SJCRH30 (cell line): ENCODE data around the gene SBNO2. TPM values are rescaled to one million over a fixed set of nuclear protein-coding genes. Genes with fewer than 3 reads are reported as not detected.

Experiments used
- DNase-seq, 2 experiments: peaks; one replicate each; pipeline ENCODE4 v3.0.0-alpha.2; 2015 to 2020
- H3K27ac ChIP-seq: fragments of 250-450 bp; sonication (Bioruptor Pico); 2 replicates; pipeline ENCODE4 v1.5.1; 2020; ENCODE audit warnings: mild to moderate bottlenecking, moderate library complexity
- H3K27me3 ChIP-seq: fragments of 250-450 bp; sonication (Bioruptor Pico); 2 replicates; pipeline ENCODE4 v1.5.1; 2020; ENCODE audit warnings: mild to moderate bottlenecking, moderate library complexity
- H3K36me3 ChIP-seq: fragments of 250-450 bp; sonication (Bioruptor Pico); 2 replicates; pipeline ENCODE4 v1.5.1; 2020; ENCODE audit warnings: mild to moderate bottlenecking, moderate library complexity
- H3K4me1 ChIP-seq: fragments of 250-450 bp; sonication (Bioruptor Pico); 2 replicates; pipeline ENCODE4 v1.5.1; 2020; ENCODE audit warnings: mild to moderate bottlenecking, moderate library complexity
- H3K4me3 ChIP-seq: fragments of 250-450 bp; sonication (Bioruptor Pico); 2 replicates; pipeline ENCODE4 v1.5.1; 2020; ENCODE audit warnings: mild to moderate bottlenecking, moderate library complexity
- H3K9me3 ChIP-seq: fragments of 250-450 bp; sonication (Bioruptor Pico); replicated peaks from 2 replicates; pipeline ENCODE4 v1.5.1; 2020; ENCODE audit warnings: mild to moderate bottlenecking, moderate library complexity
- total RNA-seq: library from RNA; depleted of rRNA; stranded (reverse); fragments of >200 nt; shearing (Covaris generic); gene quantifications from 2 replicates; pipeline ENCODE4 v1.2.3, GENCODE V29; 2014

The SBNO2 gene
- total RNA-seq, 1 experiment from 2014 or later: 17.1 TPM

- H3K4me3 ChIP-seq: no peak overlapping the region
- H3K36me3 ChIP-seq: peaks cover 26% of the 10 kb centered on the region
- no peaks in the 10 kb centered on the region for H3K4me1 ChIP-seq
- H3K27me3 ChIP-seq: no peaks in the 10 kb centered on the region
- no peak overlapping the region for H3K27ac ChIP-seq
- no peak for DNase-seq
- no peaks in the 10 kb centered on the region for H3K9me3 ChIP-seq
These were observed 27.7 kb downstream of the SBNO2 start for GRCh38 chr19:1146412-1146699.

- Histone ChIP-seq H3K9me3 (no peaks in the 10 kb centered on the region), H3K36me3 (peaks cover 24% of the 10 kb centered on the region), H3K4me3 (no peak overlapping the region), H3K4me1 (no peaks in the 10 kb centered on the region), H3K27me3 (no peaks in the 10 kb centered on the region), H3K27ac (no peak overlapping the region)
- no peak for DNase-seq
These were observed 28.2 kb downstream of the SBNO2 start for GRCh38 chr19:1145635-1146411.

GRCh38 chr19:1144741-1145140 is 29.3 kb downstream of the SBNO2 start:
- no peak for DNase-seq
- H3K27me3 ChIP-seq: no peaks in the 10 kb centered on the region
- no peaks in the 10 kb centered on the region for H3K4me1 ChIP-seq
- no peak overlapping the region for H3K27ac ChIP-seq
- peaks cover 24% of the 10 kb centered on the region for H3K36me3 ChIP-seq
- H3K9me3 ChIP-seq: no peaks in the 10 kb centered on the region
- H3K4me3 ChIP-seq: no peak overlapping the region

DNA sequence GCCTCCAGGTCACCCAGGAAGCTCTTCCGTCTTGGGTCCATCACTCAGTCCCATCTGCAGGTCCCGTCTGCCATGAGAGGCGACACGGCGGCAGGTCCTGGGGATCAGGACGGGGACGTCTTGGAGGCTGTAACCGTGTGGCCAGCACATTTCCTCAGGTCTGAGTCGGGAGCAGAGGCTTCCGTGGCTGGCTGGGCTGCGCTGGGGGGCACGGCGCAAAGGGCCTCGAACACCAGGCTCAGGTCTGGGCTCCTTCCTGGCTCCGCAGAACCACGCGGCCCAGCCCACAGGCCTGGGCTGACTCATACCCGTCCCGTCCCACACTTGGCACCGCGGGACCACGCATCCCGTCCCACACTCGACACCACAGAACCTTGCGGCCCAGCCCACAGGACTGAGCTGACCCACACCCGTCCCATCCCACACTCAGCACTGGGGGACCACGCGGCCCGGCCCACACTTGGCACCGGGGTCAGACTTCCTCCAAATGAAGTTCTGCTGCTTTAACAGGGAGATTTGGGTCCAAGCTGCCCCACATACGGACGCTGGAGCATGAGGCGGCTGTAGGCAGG is 30.2 kb downstream of the SBNO2 start:
- H3K36me3 ChIP-seq: peaks cover 24% of the 10 kb centered on the region
- H3K4me3 ChIP-seq: no peak overlapping the region
- H3K27me3 ChIP-seq: no peaks in the 10 kb centered on the region
- no peak overlapping the region for H3K27ac ChIP-seq
- no peak for DNase-seq
- no peaks in the 10 kb centered on the region for H3K9me3 ChIP-seq
- H3K4me1 ChIP-seq: no peaks in the 10 kb centered on the region

DNA sequence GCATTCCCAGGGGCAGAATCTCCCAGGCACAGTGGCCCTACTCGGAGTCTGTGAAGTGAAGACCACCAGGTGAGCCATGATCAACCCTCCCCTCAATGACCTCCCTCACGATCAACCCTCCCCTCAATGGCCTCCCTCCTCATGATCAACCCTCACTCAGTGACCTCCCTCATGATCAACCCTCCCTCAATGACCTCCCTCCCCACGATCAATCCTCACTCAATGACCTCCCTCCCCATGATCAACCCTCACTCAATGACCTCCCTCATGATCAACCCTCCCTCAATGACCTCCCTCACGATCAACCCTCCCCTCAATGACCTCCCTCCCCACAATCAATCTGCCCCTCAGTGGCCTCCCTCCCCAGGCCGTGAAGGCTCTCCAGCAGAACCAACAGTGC is 32.1 kb downstream of the SBNO2 start:
- H3K27me3 ChIP-seq: no peaks in the 10 kb centered on the region
- peaks cover 24% of the 10 kb centered on the region for H3K36me3 ChIP-seq
- no peak overlapping the region for H3K4me3 ChIP-seq
- no peaks in the 10 kb centered on the region for H3K9me3 ChIP-seq
- DNase-seq: peak in 1 of 2 experiments; percentile 13
- no peak overlapping the region for H3K27ac ChIP-seq
- H3K4me1 ChIP-seq: no peaks in the 10 kb centered on the region

DNA sequence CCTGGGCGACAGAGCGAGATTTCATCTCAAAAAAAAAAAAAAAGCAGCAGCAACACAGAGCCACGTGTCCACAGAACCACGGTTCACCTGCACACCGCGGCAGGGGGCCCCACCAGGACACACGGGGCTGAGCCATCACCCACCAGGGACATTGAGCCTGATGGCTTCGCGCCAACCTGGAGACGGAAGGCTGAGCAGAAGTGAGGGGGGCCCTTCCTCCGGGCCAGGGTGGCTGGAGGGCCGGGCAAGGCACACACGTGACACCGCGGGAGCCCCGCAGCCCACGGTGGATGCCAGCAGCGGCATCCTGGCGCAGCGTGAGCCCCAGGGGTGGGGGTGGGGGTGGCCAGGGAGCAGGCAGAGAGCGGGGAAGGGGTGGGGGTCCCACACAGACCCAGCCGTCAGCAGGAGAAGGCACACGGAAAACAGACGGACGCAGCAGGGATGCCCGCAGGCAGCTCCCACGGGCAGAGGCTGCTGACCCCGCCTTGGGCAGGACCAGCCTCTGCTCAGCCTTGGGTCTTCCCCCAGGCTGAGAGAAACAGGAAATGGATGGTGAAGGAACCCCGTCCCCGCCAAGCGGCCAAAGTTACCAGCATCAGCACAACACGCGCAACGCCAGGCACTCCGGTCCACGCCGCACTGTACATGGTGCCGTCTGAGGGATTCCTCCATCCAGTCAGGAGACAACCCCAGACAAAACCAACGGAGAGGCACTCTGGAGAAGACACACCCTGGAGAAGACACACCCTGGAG is 33.6 kb downstream of the SBNO2 start:
- Histone ChIP-seq H3K27me3 (no peaks in the 10 kb centered on the region), H3K4me1 (no peaks in the 10 kb centered on the region), H3K27ac (no peak overlapping the region), H3K9me3 (no peaks in the 10 kb centered on the region), H3K4me3 (no peak overlapping the region), H3K36me3 (peaks cover 22% of the 10 kb centered on the region)
- no peak for DNase-seq

DNA sequence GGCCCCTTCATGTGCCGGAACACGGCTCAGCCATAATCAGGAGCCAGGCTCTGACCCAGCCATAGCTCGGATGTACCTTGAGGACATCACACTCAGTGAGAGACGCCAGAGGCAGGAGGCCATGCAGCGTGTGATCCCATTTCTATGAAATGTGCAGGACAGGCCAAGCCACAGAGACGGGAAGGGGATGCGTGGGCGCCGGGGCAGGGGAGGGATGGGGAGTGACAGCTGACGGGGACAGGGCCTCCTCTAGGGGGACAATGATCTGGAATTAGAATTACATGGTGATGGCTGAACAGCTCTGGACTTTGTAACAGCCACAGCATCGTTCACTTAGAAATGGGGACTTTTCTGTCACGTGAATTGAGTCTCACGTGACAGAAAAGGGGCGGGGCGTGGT is 34.9 kb downstream of the SBNO2 start:
- no peak for DNase-seq
- Histone ChIP-seq H3K27me3 (no peaks in the 10 kb centered on the region), H3K36me3 (peaks cover 19% of the 10 kb centered on the region), H3K4me3 (no peak overlapping the region), H3K4me1 (no peaks in the 10 kb centered on the region), H3K9me3 (no peaks in the 10 kb centered on the region), H3K27ac (no peak overlapping the region)

- DNase-seq: no peak
- Histone ChIP-seq H3K27me3 (no peaks in the 10 kb centered on the region), H3K4me1 (no peaks in the 10 kb centered on the region), H3K27ac (no peak overlapping the region), H3K9me3 (no peaks in the 10 kb centered on the region), H3K4me3 (no peak overlapping the region), H3K36me3 (peaks cover 9% of the 10 kb centered on the region)
These were observed 35.9 kb downstream of the SBNO2 start for GRCh38 chr19:1138121-1138520.

DNA sequence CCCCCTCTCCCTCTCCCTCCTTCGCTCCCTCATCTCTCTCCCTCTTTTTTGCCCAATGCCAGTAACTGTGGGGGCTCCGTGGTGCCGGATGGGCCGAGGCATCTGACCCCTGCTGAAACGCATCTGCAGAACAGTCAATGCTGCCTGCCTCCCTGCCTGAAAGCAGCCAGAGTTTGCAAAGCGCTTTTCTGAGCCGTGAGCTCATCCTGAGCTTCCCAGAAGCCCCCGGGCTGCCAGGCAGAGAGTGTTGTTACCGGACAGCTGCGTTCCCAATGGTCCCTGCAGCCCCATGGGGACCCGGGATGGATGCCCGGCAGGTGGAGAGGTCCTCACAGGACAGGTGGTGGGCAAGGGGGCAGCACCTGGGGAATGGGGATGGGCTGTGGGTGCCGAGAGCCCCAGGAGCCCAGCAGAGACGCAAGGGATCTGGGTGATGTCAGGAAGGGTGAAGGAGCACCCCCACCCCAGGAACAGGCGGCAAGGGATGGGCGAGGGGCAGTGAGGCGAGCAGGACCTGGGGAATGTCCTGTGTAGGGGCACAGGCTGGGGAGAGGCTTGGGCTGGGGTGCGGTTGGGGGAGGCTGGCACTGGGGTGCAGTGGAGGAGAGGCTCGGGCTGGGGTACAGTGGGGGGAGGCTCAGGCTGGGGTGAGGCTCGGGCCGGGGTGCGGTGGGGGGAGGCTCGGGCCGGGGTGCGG is 37.3 kb downstream of the SBNO2 start:
- Histone ChIP-seq H3K9me3 (no peaks in the 10 kb centered on the region), H3K27me3 (no peaks in the 10 kb centered on the region), H3K36me3 (peaks cover 4% of the 10 kb centered on the region; the same call in 1 of the 2 replicates), H3K27ac (no peak overlapping the region), H3K4me3 (no peak overlapping the region), H3K4me1 (no peaks in the 10 kb centered on the region)
- DNase-seq: no peak

DNA sequence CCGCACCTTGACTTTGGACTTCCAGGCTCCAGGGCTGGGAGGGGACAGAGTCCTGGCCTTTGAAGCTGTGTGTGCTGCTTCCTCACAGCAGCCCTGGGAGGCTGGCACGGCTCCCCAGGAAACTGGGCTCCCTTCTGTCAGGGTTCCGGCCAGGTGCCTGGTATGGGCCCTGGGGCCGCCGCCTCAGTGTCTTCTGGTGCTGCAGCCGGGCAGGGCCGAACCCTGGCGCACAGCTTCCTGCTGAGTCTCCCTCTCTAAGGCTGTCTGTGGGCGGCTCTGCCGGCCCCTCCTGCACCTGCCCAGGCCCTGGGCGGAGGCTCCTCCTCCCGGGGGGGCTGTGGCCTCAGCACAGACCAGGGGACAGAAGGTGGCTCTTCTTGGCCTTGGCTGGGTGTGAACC is 37.9 kb downstream of the SBNO2 start:
- Histone ChIP-seq H3K27ac (no peak overlapping the region), H3K36me3 (peaks cover 4% of the 10 kb centered on the region; the same call in 1 of the 2 replicates), H3K4me1 (no peaks in the 10 kb centered on the region), H3K9me3 (no peaks in the 10 kb centered on the region), H3K4me3 (no peak overlapping the region), H3K27me3 (no peaks in the 10 kb centered on the region)
- no peak for DNase-seq

- Histone ChIP-seq H3K4me1 (no peaks in the 10 kb centered on the region), H3K27me3 (no peaks in the 10 kb centered on the region), H3K4me3 (no peak overlapping the region), H3K9me3 (no peaks in the 10 kb centered on the region), H3K36me3 (peaks cover 4% of the 10 kb centered on the region; the same call in 1 of the 2 replicates), H3K27ac (no peak overlapping the region)
- no peak for DNase-seq
These were observed 38.6 kb downstream of the SBNO2 start for GRCh38 chr19:1135454-1135853.

- H3K4me1 ChIP-seq: no peaks in the 10 kb centered on the region
- no peak overlapping the region for H3K4me3 ChIP-seq
- no peak overlapping the region for H3K27ac ChIP-seq
These were observed 39.6 kb downstream of the SBNO2 start for GRCh38 chr19:1134431-1134830.

DNA sequence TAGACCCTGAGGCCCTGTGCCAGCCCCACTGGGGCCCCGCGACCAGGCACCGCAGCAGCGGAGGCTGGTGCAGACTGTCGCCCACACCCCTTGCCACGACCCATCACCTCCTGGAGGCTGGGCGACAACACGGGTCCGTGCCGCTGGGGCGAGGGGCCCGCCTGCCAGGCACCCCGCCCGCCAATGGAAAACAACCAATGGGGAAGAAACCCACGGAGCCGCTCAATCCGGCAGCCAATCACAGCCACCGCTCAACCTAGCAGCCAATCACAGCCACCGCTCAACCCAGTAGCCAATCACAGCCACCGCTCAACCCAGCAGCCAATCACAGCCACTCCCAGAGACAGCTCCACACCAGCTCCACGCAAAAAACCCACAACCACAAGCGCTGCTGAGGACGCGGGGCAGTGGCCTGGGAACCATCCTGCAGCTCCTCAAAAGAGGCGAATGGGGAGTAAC is 40.6 kb downstream of the SBNO2 start:
- H3K9me3 ChIP-seq: no peaks in the 10 kb centered on the region
- no peak overlapping the region for H3K27ac ChIP-seq
- peaks cover 4% of the 10 kb centered on the region; the same call in 1 of the 2 replicates for H3K36me3 ChIP-seq
- no peak overlapping the region for H3K4me3 ChIP-seq
- H3K27me3 ChIP-seq: no peaks in the 10 kb centered on the region
- DNase-seq: peak in 1 of 2 experiments; percentile 33
- H3K4me1 ChIP-seq: no peaks in the 10 kb centered on the region

More at GRCh38 chr19:1134431-1134830, 39.6 kb downstream of the SBNO2 start:
- no peak for DNase-seq
- H3K9me3 ChIP-seq: no peaks in the 10 kb centered on the region
- H3K27me3 ChIP-seq: no peaks in the 10 kb centered on the region
- H3K36me3 ChIP-seq: peaks cover 4% of the 10 kb centered on the region; the same call in 1 of the 2 replicates

DNA sequence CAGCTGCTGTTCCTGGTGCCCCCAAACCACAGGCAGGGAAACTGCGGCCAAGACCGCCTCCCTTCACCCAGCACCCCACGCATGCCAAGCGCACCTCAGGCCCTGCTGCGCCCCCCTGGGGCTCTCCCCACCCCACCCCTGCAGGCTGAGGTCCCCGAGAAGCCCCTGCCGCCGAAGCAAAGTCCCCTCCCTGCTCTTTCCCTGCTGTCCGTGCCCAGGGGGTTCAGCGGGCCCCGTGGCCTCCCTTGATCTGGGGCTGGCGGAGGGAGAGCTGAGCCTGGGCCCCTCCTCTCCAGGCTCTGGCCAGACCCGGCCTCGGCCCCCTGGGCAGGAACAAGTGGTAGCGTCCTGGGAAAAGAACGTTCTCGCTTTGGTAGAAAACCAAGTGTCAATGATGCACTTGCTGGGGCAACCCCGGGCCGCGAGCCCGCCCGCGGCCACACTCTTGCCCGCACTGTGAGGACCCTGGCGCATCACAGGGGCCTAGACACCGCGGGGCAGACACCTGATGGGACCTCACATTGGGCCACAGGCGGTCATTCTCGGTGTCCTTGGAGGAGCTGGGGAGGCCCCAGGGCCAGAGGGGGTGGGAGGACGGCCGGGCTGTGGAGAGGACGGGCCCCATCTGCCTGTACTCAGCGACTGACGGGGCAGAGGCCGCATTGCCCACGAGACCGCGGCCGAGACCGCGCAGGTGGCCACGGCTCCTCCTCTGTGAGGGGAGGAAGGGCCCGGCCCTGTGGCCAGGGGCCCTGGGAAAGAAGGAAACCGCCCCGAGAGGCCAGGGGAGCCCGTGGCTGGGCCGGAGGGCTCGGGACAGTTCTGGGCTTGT is 41.3 kb downstream of the SBNO2 start:
- no peak for DNase-seq
- Histone ChIP-seq H3K27me3 (no peaks in the 10 kb centered on the region), H3K27ac (no peak overlapping the region), H3K4me1 (no peaks in the 10 kb centered on the region), H3K9me3 (no peaks in the 10 kb centered on the region), H3K36me3 (peaks cover 4% of the 10 kb centered on the region; the same call in 1 of the 2 replicates), H3K4me3 (no peak overlapping the region)
